A549 (cell line): ENCODE results near the gene OPRL1. TPM values are rescaled to one million over a fixed set of nuclear protein-coding genes. Genes with fewer than 3 reads are reported as not detected.

Experiments
- ATAC-seq, 2 experiments: fragments of 200-7000 bp in 1 of 2; fragments of >200 bp in 1 of 2; cut with Nextera tagmentation in 1 of 2; cut with Tn5 transposase in 1 of 2; 3 replicates each; pipeline versions ENCODE4 v1.8.0 to v1.9.1; 2018 to 2020; ENCODE audit warnings: mild to moderate bottlenecking in 1 of 2, moderate library complexity in 1 of 2
- CTCF ChIA-PET: fragments of 300-600 bp; sonication (Branson Sonifier 250); formaldehyde crosslinking; extraction: SDS; loops from one replicate; lab custom pipeline; 2021; ENCODE audit warnings: antibody characterized with exemption, inconsistent platforms; lab: Yijun Ruan, JAX
- POLR2A ChIA-PET: fragments of 350-600 bp; formaldehyde crosslinking; extraction: SDS; loops from one replicate; lab custom pipeline; 2021; ENCODE audit warnings: antibody characterized with exemption, inconsistent platforms; lab: Yijun Ruan, JAX
- DNase-seq, 2 experiments: peaks; one replicate each; pipeline versions ENCODE4 v3.0.0 to v3.0.0-alpha.2; 2011 to 2016; ENCODE audit warnings: low read depth in 1 of 2, low spot score in 1 of 2
- FAIRE-seq: peaks from 2 replicates; lab custom pipeline; 2011; peaks lifted over from hg19 to GRCh38; lab: Jason Lieb, UNC
- H3K27ac ChIP-seq, 2 experiments: fragments of >200 bp; sonication (Bioruptor Twin); formaldehyde crosslinking; 3 replicates each; pipeline ENCODE4 v1.5.1; 2016 to 2017
- H3K4me1 ChIP-seq: fragments of >200 bp; sonication (Bioruptor Twin); formaldehyde crosslinking; 3 replicates; pipeline ENCODE4 v1.6.1; 2016
- H3K4me2 ChIP-seq: fragments of >200 bp; sonication (Bioruptor Twin); formaldehyde crosslinking; 3 replicates; pipeline ENCODE4 v1.6.1; 2016
- H3K4me3 ChIP-seq: fragments of >200 bp; sonication (Bioruptor Twin); formaldehyde crosslinking; 3 replicates; pipeline ENCODE4 v1.5.1; 2016
- H3K9me3 ChIP-seq: fragments of >200 bp; sonication (Bioruptor Twin); formaldehyde crosslinking; 3 replicates; pipeline ENCODE4 v1.6.1; 2016
- BHLHE40 ChIP-seq: IDR thresholded peaks from 2 replicates; pipeline ENCODE4 v1.6.1; 2012; ENCODE audit warnings: low read depth, low read length, inconsistent platforms
- CBX8 ChIP-seq: fragments of 200-600 bp; sonication (generic); IDR thresholded peaks from 2 replicates; pipeline ENCODE4 v1.6.1; 2016
- CEBPB ChIP-seq, 2 experiments: fragments of >200 bp in 1 of 2; sonication (Bioruptor Twin) in 1 of 2; formaldehyde crosslinking in 1 of 2; IDR thresholded peaks; 2 replicates each; pipeline ENCODE4 v1.6.1; 2012 to 2016
- CHD4 ChIP-seq: fragments of 200-600 bp; sonication (generic); IDR thresholded peaks from 2 replicates; pipeline ENCODE4 v1.6.1; 2016; ENCODE audit warnings: antibody characterized with exemption, mild to moderate bottlenecking, borderline replicate concordance
- EHF ChIP-seq: fragments of 250-450 bp; sonication (Bioruptor Pico); IDR thresholded peaks from 2 replicates; pipeline ENCODE4 v1.5.0; 2020; ENCODE audit warnings: mild to moderate bottlenecking
- EHMT2 ChIP-seq: fragments of 200-600 bp; sonication (generic); IDR thresholded peaks from 2 replicates; pipeline ENCODE4 v1.6.1; 2016; ENCODE audit warnings: antibody characterized with exemption, low read depth, mild to moderate bottlenecking, moderate library complexity
- FOSL2 ChIP-seq, 2 experiments: fragments of 450-650 bp in 1 of 2; fragments of >200 bp in 1 of 2; sonication (Bioruptor Twin) in 1 of 2; formaldehyde crosslinking; IDR thresholded peaks; 2 replicates each; pipeline versions ENCODE4 v1.5.0 to v1.6.1; 2016 to 2020; ENCODE audit warnings: mild to moderate bottlenecking in 1 of 2, moderate library complexity in 1 of 2
- GATA3 ChIP-seq: IDR thresholded peaks from 2 replicates; pipeline ENCODE4 v1.6.1; 2012; ENCODE audit warnings: borderline replicate concordance
- HEYL ChIP-seq: fragments of 250-450 bp; sonication (Bioruptor Pico); IDR thresholded peaks from 2 replicates; pipeline ENCODE4 v1.8.0; 2021; ENCODE audit warnings: mild to moderate bottlenecking, moderate library complexity
- HOXB5 ChIP-seq: fragments of 250-450 bp; sonication (Bioruptor Pico); IDR thresholded peaks from 2 replicates; pipeline ENCODE4 v1.5.0; 2020; ENCODE audit warnings: mild to moderate bottlenecking, moderate library complexity
- JUN ChIP-seq, 2 experiments: fragments of >200 bp; sonication (Bioruptor Twin); formaldehyde crosslinking; IDR thresholded peaks; 2 replicates in 1 of 2; 3 replicates in 1 of 2; pipeline ENCODE4 v1.6.1; 2016 to 2017
- JUNB ChIP-seq: fragments of >200 bp; sonication (Bioruptor Twin); formaldehyde crosslinking; IDR thresholded peaks from 2 replicates; pipeline ENCODE4 v1.6.1; 2016
- KDM1A ChIP-seq: fragments of 200-600 bp; sonication (generic); IDR thresholded peaks from 2 replicates; pipeline ENCODE4 v1.6.1; 2016; ENCODE audit warnings: low read depth, mild to moderate bottlenecking
- MAFK ChIP-seq: fragments of 450-650 bp; IDR thresholded peaks from 2 replicates; pipeline ENCODE4 v1.6.1; 2014; ENCODE audit not compliant: partially characterized antibody
- MAZ ChIP-seq: fragments of 150-350 bp; IDR thresholded peaks from 2 replicates; pipeline ENCODE4 v1.6.1; 2014; ENCODE audit warnings: antibody characterized with exemption, low read depth, low read length, borderline replicate concordance
- MYC ChIP-seq: IDR thresholded peaks from 2 replicates; pipeline ENCODE4 v1.6.1; 2012; ENCODE audit warnings: mild to moderate bottlenecking, inconsistent platforms, low read length, improper control_type of control experiment, borderline replicate concordance
- NFE2L2 ChIP-seq: fragments of 150-350 bp; conservative IDR thresholded peaks from 2 replicates; pipeline ENCODE4 v1.6.1; 2014; ENCODE audit warnings: low read length
- NR3C1 ChIP-seq: fragments of >200 bp; sonication (Bioruptor Twin); formaldehyde crosslinking; IDR thresholded peaks from 3 replicates; pipeline ENCODE4 v1.6.1; 2017
- RARB ChIP-seq: fragments of 250-450 bp; sonication (Bioruptor Pico); IDR thresholded peaks from 2 replicates; pipeline ENCODE4 v1.8.0; 2021; ENCODE audit warnings: mild to moderate bottlenecking, moderate library complexity
- SMC3 ChIP-seq: fragments of >200 bp; sonication (Bioruptor Twin); formaldehyde crosslinking; IDR thresholded peaks from 3 replicates; pipeline ENCODE4 v1.6.1; 2018; ENCODE audit warnings: inconsistent platforms
- SREBF2 ChIP-seq: fragments of 450-650 bp; IDR thresholded peaks from 2 replicates; pipeline ENCODE4 v1.6.1; 2014; ENCODE audit warnings: mild to moderate bottlenecking, moderate library complexity
- TFCP2L1 ChIP-seq: fragments of 250-450 bp; sonication (Bioruptor Pico); IDR thresholded peaks from 2 replicates; pipeline ENCODE4 v1.5.0; 2021; ENCODE audit warnings: mild to moderate bottlenecking
- ZC3H11A ChIP-seq: fragments of 450-650 bp; IDR thresholded peaks from 2 replicates; pipeline ENCODE4 v1.6.1; 2014; ENCODE audit warnings: antibody characterized with exemption, mild to moderate bottlenecking
- ZFP36 ChIP-seq: fragments of 450-650 bp; IDR thresholded peaks from 2 replicates; pipeline ENCODE4 v1.6.1; 2014; ENCODE audit warnings: borderline replicate concordance; ENCODE audit not compliant: partially characterized antibody
- ZSCAN20 ChIP-seq: fragments of 250-450 bp; sonication (Bioruptor Pico); IDR thresholded peaks from 2 replicates; pipeline ENCODE4 v1.8.0; 2022; ENCODE audit warnings: mild to moderate bottlenecking, moderate library complexity
- WGBS: methylation state at CpG from one replicate; pipeline ENCODE4 v1.1.6; 2017; ENCODE audit errors: missing lambda C conversion rate; 5-methylcytosine and 5-hydroxymethylcytosine counted together
- polyA plus RNA-seq, 4 experiments: library from polyadenylated mRNA; depleted of rRNA in 3 of 4; stranded (reverse); fragments of >200 nt; fragmentation: RNase III in 1 of 4; extraction: RNeasy Plus Mini Kit Qiagen cat#74134 plus additional on column Dnase treatment in 1 of 4; gene quantifications; 2 replicates in 3 of 4; 3 replicates in 1 of 4; pipeline ENCODE4 v1.2.3, GENCODE V29; 2011 to 2017
- TF ChIP-seq, protein P1 (sequence below): IDR thresholded peaks from 2 replicates; pipeline ENCODE4 v1.6.1; 2012; ENCODE audit warnings: low read depth, borderline replicate concordance
- TF ChIP-seq, protein P2 (sequence below): fragments of 450-650 bp; IDR thresholded peaks from 2 replicates; pipeline ENCODE4 v1.6.1; 2014; ENCODE audit warnings: antibody characterized with exemption
- TF ChIP-seq, protein P3 (sequence below): fragments of 150-350 bp; IDR thresholded peaks from 2 replicates; pipeline ENCODE4 v1.6.1; 2014; ENCODE audit warnings: low read depth, mild to moderate bottlenecking, low read length
- TF ChIP-seq, protein P4 (sequence below): IDR thresholded peaks from 2 replicates; pipeline ENCODE4 v1.6.1; 2012
- TF ChIP-seq, protein P5 (sequence below): fragments of >200 bp; sonication (Bioruptor Twin); formaldehyde crosslinking; IDR thresholded peaks from 3 replicates; pipeline ENCODE4 v1.5.1; 2016

The OPRL1 gene
- polyA plus RNA-seq, 2 of the 4 experiments (the other 2 are of a cell fraction), result 0.54 to 1.2 TPM

DNA sequence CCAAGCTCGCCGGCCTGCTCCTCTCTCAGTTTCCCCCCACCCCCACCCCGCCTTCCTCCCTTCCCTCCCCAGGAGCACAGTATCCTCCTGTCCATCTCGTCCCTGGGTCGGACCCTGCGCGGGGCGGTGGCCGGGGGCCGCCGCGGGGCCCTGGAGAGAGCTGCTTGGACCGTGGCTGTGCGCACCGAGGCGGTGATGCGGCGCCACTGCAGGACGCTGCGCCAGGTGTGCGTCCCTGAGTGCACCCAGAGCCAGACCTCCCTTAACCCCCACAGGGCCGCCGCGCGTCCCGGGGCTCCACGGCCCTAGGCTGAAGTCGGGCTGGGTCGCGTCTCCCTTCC lies 41.7 kb upstream of the OPRL1 start:
- ChIA-PET CTCF (interaction anchor here (0.6 to 7.1 kb wide), 38 partner anchors 8 to 500 kb away, joined by 3 to 143 read pairs (median 10); partner anchors contain the start of genes LKAAEAR1, OPRL1, PRPF6 and PTK6), POLR2A (interaction anchor here (0.7 to 1.8 kb wide), 8 partner anchors 8 to 500 kb away, joined by 3 to 17 read pairs (median 4); partner anchors contain the start of genes ARFRP1, PRPF6, PTK6 and TCEA2)
- Histone ChIP-seq H3K9me3 (no peaks in the 10 kb centered on the region), H3K4me2 (peak overlapping the region; percentile 80), H3K27ac (peak overlapping the region; percentile 75 to 92), H3K4me3 (peak overlapping the region; percentile 48), H3K4me1 (peaks cover 13% of the 10 kb centered on the region; the same call in 2 of the 3 replicates)
- no CpG with 5 or more reads among the region's 30 CpGs for WGBS
- DNase-seq (no peak), ATAC-seq (peak; percentile 47 to 64), FAIRE-seq (no peak)
- TF ChIP-seq, protein P1, sequence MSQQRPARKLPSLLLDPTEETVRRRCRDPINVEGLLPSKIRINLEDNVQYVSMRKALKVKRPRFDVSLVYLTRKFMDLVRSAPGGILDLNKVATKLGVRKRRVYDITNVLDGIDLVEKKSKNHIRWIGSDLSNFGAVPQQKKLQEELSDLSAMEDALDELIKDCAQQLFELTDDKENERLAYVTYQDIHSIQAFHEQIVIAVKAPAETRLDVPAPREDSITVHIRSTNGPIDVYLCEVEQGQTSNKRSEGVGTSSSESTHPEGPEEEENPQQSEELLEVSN, result no peak
- TF ChIP-seq CBX8 (no peak), ZC3H11A (no peak), MAZ (no peak), ZSCAN20 (CRISPR knock-in tag) (no peak), KDM1A (no peak), HEYL (CRISPR knock-in tag) (no peak), BHLHE40 (no peak), FOSL2 (IDR thresholded peaks at IDR 0.05) (no peak), FOSL2 (CRISPR knock-in tag; IDR thresholded peaks at IDR 0.05) (no peak), MYC (no peak), EHMT2 (no peak), MAFK (no peak), NFE2L2 (no peak), TFCP2L1 (CRISPR knock-in tag) (no peak)
- TF ChIP-seq, protein P2, sequence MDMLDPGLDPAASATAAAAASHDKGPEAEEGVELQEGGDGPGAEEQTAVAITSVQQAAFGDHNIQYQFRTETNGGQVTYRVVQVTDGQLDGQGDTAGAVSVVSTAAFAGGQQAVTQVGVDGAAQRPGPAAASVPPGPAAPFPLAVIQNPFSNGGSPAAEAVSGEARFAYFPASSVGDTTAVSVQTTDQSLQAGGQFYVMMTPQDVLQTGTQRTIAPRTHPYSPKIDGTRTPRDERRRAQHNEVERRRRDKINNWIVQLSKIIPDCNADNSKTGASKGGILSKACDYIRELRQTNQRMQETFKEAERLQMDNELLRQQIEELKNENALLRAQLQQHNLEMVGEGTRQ, result no peak
- TF ChIP-seq, protein P3, sequence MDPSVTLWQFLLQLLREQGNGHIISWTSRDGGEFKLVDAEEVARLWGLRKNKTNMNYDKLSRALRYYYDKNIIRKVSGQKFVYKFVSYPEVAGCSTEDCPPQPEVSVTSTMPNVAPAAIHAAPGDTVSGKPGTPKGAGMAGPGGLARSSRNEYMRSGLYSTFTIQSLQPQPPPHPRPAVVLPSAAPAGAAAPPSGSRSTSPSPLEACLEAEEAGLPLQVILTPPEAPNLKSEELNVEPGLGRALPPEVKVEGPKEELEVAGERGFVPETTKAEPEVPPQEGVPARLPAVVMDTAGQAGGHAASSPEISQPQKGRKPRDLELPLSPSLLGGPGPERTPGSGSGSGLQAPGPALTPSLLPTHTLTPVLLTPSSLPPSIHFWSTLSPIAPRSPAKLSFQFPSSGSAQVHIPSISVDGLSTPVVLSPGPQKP, result no peak

DNA sequence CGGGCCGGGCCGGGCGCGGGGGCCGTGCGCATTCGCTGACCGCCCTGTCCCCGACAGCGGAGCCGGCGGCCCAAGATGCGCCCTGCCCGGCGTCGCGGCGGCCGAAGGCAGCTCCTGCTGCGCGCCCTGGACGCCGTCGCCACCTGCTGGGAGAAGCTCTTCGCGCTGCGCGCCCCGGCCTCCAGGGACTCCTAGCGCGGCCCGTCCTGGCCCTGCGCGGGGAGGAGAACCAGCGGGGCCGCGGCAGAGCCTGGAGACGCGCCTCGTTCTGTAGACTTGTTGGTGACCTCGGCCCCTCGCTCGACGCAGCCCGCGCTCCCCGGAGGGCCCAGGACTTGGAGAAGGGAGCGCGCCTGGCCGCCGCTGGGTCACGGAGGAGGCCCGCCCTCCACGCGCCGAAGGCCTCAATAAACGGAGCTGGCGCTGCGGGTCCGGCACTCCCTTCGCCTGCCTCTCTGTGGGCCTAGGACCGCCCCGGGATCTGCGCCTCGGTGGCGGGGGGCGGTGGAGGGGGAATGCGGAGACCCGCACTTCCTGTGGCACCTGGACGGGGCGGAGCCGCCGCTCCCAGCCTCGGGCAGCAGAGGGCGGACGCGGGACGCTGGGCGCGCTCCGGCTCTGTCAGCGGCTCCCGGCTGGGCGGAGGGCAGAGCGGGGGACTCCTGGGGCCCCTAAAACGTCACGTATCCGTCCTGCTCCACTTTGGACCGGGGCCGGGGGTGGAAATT lies 41.2 kb upstream of the OPRL1 start:
- CTCF ChIA-PET, result interaction anchor here (0.6 to 7.1 kb wide), 43 partner anchors 8 to 501 kb away, joined by 3 to 143 read pairs (median 8); partner anchors contain the start of genes LKAAEAR1, OPRL1, PRPF6 and PTK6
- peak overlapping the region; percentile 80 for H3K4me2 ChIP-seq
- WGBS, result 3% methylated on average over 22 of the region's 91 CpGs
- H3K4me1 ChIP-seq, result peaks cover 13% of the 10 kb centered on the region; the same call in 2 of the 3 replicates
- DNase-seq, result peak; percentile 85 to 91
- peak overlapping the region; percentile 48 for H3K4me3 ChIP-seq
- no peaks in the 10 kb centered on the region for H3K9me3 ChIP-seq
- H3K27ac ChIP-seq, result peak overlapping the region; percentile 75 to 92
- POLR2A ChIA-PET, result interaction anchor here (0.7 to 1.8 kb wide), 8 partner anchors 8 to 501 kb away, joined by 3 to 17 read pairs (median 4); partner anchors contain the start of genes ARFRP1, PRPF6, PTK6 and TCEA2
- ATAC-seq, result peak; percentile 76 to 88
- no peak for FAIRE-seq
- TF ChIP-seq ZFP36, result no peak
- 0 out of 2 replicates have a peak, but pooled peaks have one; percentile 33 for TF ChIP-seq HOXB5 (CRISPR knock-in tag)
- TF ChIP-seq EHF (CRISPR knock-in tag), result no peak
- no peak for TF ChIP-seq JUNB
- TF ChIP-seq, protein P4, sequence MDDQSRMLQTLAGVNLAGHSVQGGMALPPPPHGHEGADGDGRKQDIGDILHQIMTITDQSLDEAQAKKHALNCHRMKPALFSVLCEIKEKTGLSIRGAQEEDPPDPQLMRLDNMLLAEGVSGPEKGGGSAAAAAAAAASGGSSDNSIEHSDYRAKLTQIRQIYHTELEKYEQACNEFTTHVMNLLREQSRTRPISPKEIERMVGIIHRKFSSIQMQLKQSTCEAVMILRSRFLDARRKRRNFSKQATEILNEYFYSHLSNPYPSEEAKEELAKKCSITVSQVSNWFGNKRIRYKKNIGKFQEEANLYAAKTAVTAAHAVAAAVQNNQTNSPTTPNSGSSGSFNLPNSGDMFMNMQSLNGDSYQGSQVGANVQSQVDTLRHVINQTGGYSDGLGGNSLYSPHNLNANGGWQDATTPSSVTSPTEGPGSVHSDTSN, result no peak
- TF ChIP-seq, protein P5, sequence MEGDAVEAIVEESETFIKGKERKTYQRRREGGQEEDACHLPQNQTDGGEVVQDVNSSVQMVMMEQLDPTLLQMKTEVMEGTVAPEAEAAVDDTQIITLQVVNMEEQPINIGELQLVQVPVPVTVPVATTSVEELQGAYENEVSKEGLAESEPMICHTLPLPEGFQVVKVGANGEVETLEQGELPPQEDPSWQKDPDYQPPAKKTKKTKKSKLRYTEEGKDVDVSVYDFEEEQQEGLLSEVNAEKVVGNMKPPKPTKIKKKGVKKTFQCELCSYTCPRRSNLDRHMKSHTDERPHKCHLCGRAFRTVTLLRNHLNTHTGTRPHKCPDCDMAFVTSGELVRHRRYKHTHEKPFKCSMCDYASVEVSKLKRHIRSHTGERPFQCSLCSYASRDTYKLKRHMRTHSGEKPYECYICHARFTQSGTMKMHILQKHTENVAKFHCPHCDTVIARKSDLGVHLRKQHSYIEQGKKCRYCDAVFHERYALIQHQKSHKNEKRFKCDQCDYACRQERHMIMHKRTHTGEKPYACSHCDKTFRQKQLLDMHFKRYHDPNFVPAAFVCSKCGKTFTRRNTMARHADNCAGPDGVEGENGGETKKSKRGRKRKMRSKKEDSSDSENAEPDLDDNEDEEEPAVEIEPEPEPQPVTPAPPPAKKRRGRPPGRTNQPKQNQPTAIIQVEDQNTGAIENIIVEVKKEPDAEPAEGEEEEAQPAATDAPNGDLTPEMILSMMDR, result peak; percentile 56
- TF ChIP-seq CHD4, result no peak
- TF ChIP-seq JUN (IDR thresholded peaks at IDR 0.05), result peak in 1 of 2 experiments; percentile 69; a peak in 2 of 5 replicates
- TF ChIP-seq ZC3H11A, result no peak
- TF ChIP-seq SREBF2, result no peak
- TF ChIP-seq GATA3, result no peak
- TF ChIP-seq, protein P1, result peak; percentile 84
- no peak for TF ChIP-seq CEBPB (IDR thresholded peaks at IDR 0.05)
- peak; percentile 59 for TF ChIP-seq SMC3
- no peak for TF ChIP-seq NR3C1
- no peak for TF ChIP-seq RARB
- TF ChIP-seq, protein P3, result no peak
